Muscle layer of duodenum (tissue), 2 donors: ENCODE measurements around the gene PCLAF.
"Not testable (repeated sequence)": the region's sequence is repeated elsewhere in the genome, so short reads cannot be mapped to it uniquely, and the experiment has no call there.

ENCODE experiments used
- H3K27ac ChIP-seq: one replicate; pipeline ENCODE4 v1.7.0; 2013; ENCODE audit warnings: mild to moderate bottlenecking, low read length
- H3K27me3 ChIP-seq: one replicate; pipeline ENCODE4 v1.7.0; 2013; ENCODE audit warnings: low read depth, mild to moderate bottlenecking, control low read depth, low read length
- H3K36me3 ChIP-seq, 2 donors: one replicate each; pipeline ENCODE4 v1.7.0; 2013; ENCODE audit warnings: low read length in 2 of 2, control low read depth in 1 of 2, mild to moderate bottlenecking in 1 of 2; ENCODE audit not compliant: insufficient read depth in 2 of 2, control insufficient read depth in 1 of 2
- H3K4me1 ChIP-seq, 2 donors: one replicate each; pipeline ENCODE4 v1.7.0; 2013; ENCODE audit warnings: low read length in 2 of 2, mild to moderate bottlenecking in 2 of 2, control low read depth in 1 of 2, moderate library complexity in 1 of 2; ENCODE audit not compliant: insufficient read depth in 2 of 2, control insufficient read depth in 1 of 2
- H3K4me3 ChIP-seq, 2 donors: one replicate each; pipeline ENCODE4 v1.7.0; 2013; ENCODE audit warnings: low read length in 2 of 2, low read depth in 1 of 2, mild to moderate bottlenecking in 1 of 2
- H3K9me3 ChIP-seq, 2 donors: one replicate each; pipeline ENCODE4 v1.7.0; 2013; ENCODE audit warnings: low read length in 2 of 2, control low read depth in 1 of 2, mild to moderate bottlenecking in 1 of 2; ENCODE audit not compliant: control insufficient read depth in 1 of 2
- donor health status: healthy.

The PCLAF gene

DNA sequence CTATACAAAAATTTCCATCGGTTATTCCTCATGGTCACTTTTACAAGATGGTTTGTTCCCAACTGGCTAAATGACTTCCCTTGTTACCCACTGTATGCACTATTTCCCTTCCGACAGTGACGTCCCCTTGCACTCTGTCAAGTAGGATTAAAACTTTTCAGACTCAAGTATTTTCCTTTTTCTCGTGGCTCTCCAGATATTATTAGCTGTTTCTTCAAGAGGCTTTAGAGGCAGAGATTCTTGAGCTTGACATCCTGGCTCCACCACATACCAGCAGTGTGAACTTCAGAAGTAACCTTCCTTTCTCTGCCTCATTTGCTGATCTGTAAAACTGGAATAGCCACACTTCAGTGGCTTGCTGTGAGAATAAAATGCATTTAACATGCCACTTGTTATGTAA, 39.3 kb downstream of the PCLAF start:
- H3K27me3 ChIP-seq: no peaks in the 10 kb centered on the region

GRCh38 chr15:64340355-64340754, 40.9 kb downstream of the PCLAF start:
- Histone ChIP-seq H3K4me1 (no peaks in the 10 kb centered on the region), H3K4me3 (no peak overlapping the region), H3K27ac (no peak overlapping the region), H3K36me3 (no peaks in the 10 kb centered on the region), H3K27me3 (no peaks in the 10 kb centered on the region), H3K9me3 (no peaks in the 10 kb centered on the region)

More for the DNA sequence above, 39.3 kb downstream of the PCLAF start:
- Histone ChIP-seq H3K36me3 (no peaks in the 10 kb centered on the region), H3K9me3 (no peaks in the 10 kb centered on the region), H3K4me1 (no peaks in the 10 kb centered on the region), H3K27ac (no peak overlapping the region), H3K4me3 (no peak overlapping the region)

- H3K4me3 ChIP-seq: no peak overlapping the region
- H3K27ac ChIP-seq: no peak overlapping the region
- no peaks in the 10 kb centered on the region for H3K27me3 ChIP-seq
- H3K9me3 ChIP-seq: no peaks in the 10 kb centered on the region
- H3K4me1 ChIP-seq: no peaks in the 10 kb centered on the region
- H3K36me3 ChIP-seq: no peaks in the 10 kb centered on the region
These were observed 43.5 kb downstream of the PCLAF start for GRCh38 chr15:64337761-64338160.

DNA sequence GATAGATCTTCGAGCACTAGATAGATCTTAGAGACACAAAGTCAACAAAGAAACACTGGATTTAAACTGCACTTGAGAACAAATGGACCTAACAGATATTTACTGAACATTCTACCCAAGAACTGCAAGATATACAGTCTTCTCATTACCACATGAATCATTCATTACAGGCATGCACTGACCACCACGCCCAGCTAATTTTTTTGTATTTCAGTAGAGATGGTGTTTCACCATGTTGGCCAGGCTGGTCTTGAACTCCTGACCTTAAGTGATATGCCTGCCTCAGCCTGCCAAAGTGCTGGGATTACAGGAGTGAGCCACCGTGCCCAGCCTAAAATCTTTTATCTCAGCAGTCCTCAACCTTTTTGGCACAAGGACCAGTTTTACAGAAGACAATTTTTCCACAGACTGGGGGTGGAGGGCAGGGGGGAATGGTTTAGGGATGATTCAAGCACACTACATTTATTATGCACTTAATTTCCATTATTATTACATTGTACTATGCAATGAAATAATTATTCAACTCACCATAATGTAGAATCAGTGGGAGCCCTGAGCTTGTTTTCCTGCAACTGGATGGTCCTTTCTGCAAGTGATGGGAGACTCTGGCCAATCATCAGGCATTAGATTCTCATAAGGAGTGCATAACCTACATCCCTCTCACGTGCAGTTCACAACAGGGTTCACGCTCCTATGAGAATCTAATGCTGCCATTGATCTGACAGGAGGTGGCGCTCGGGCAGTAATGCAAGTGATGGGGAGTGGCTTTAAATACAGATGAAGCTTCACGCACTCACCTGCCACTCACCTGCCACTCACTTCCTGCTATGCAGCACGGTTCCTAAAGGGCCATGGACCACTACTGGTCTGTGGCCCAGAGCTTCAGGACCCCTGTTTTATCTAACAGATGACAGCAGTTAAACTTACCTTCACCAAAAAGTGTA, 47.0 kb downstream of the PCLAF start:
- Histone ChIP-seq H3K27ac (no peak overlapping the region), H3K4me1 (no peaks in the 10 kb centered on the region), H3K9me3 (no peaks in the 10 kb centered on the region), H3K4me3 (no peak overlapping the region), H3K27me3 (no peaks in the 10 kb centered on the region), H3K36me3 (no peaks in the 10 kb centered on the region)

GRCh38 chr15:64333516-64333915, 47.7 kb downstream of the PCLAF start:
- H3K27ac ChIP-seq: no peak overlapping the region
- no peaks in the 10 kb centered on the region for H3K9me3 ChIP-seq
- no peaks in the 10 kb centered on the region for H3K4me1 ChIP-seq
- no peaks in the 10 kb centered on the region for H3K27me3 ChIP-seq
- H3K36me3 ChIP-seq: no peaks in the 10 kb centered on the region
- no peak overlapping the region for H3K4me3 ChIP-seq

DNA sequence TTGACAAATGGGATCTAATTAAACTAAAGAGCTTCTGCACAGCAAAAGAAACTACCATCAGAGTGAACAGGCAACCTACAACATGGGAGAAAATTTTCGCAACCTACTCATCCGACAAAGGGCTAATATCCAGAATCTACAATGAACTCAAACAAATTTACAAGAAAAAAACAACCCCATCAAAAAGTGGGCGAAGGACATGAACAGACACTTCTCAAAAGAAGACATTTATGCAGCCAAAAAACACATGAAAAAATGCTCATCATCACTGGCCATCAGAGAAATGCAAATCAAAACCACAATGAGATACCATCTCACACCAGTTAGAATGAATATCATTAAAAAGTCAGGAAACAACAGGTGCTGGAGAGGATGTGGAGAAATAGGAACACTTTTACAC, 49.6 kb downstream of the PCLAF start:
- not testable (repeated sequence) for H3K27me3 ChIP-seq, H3K27ac ChIP-seq, H3K4me3 ChIP-seq, H3K36me3 ChIP-seq, H3K9me3 ChIP-seq, H3K4me1 ChIP-seq

- not testable (repeated sequence) for H3K27me3 ChIP-seq, H3K27ac ChIP-seq, H3K4me1 ChIP-seq, H3K9me3 ChIP-seq, H3K4me3 ChIP-seq, H3K36me3 ChIP-seq
These were observed 54.3 kb downstream of the PCLAF start for GRCh38 chr15:64326975-64327374.

GRCh38 chr15:64326458-64326857, 54.8 kb downstream of the PCLAF start:
- not testable (repeated sequence) for H3K27ac ChIP-seq, H3K27me3 ChIP-seq, H3K4me3 ChIP-seq, H3K36me3 ChIP-seq, H3K4me1 ChIP-seq, H3K9me3 ChIP-seq

DNA sequence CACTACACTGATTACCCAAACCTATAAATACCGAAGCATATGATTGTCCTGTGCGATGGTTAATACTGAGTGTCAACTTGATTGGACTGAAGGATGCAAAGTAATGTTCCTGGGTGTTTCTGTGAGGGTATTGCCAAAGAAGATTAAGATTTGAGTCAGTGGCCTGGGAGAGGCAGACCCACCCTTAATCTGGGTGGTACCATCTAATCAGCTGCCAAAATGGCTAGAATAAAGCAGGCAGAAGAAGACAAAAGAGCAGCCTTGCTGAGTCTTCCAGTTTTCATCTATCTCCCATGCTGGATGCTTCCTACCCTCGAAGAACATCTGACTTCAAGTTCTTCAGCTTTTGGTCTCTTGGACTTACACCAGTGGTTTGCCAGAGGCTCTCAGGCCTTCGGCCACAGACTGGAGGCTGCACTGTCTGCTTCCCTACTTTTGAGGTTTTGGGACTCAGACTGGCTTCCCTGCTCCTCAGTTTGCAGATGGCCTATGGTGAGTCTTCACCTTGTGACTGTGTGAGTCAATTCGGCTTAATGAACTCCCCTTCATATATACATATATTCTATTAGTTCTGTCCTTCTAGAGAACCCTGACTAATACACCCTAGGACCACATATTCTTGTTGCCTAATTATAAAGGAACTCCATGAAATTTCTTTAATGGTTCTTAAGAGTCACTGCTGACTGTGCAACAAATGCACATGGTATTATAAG, 56.9 kb downstream of the PCLAF start:
- no peaks in the 10 kb centered on the region for H3K4me1 ChIP-seq

GRCh38 chr15:64315216-64315615, 66.0 kb downstream of the PCLAF start:
- H3K36me3 ChIP-seq: no peaks in the 10 kb centered on the region
- no peaks in the 10 kb centered on the region for H3K9me3 ChIP-seq
- H3K27ac ChIP-seq: no peak overlapping the region
- H3K4me3 ChIP-seq: no peak overlapping the region
- peaks cover 0 to 5% of the 10 kb centered on the region in 2 donors for H3K4me1 ChIP-seq
- H3K27me3 ChIP-seq: no peaks in the 10 kb centered on the region

More for the DNA sequence above, 56.9 kb downstream of the PCLAF start:
- Histone ChIP-seq H3K27me3 (no peaks in the 10 kb centered on the region), H3K27ac (no peak overlapping the region), H3K4me3 (no peak overlapping the region), H3K9me3 (no peaks in the 10 kb centered on the region), H3K36me3 (no peaks in the 10 kb centered on the region)

- Histone ChIP-seq H3K27me3 (no peaks in the 10 kb centered on the region), H3K9me3 (no peaks in the 10 kb centered on the region), H3K4me3 (no peak overlapping the region), H3K4me1 (peaks cover 0 to 5% of the 10 kb centered on the region in 2 donors), H3K36me3 (no peaks in the 10 kb centered on the region), H3K27ac (no peak overlapping the region)
These were observed 66.8 kb downstream of the PCLAF start for GRCh38 chr15:64314456-64314855.
